ENCODE results near the gene CPNE5. TPM values are rescaled to one million over a fixed set of nuclear protein-coding genes. Genes with fewer than 3 reads are reported as not detected.
"Not testable (repeated sequence)": the region's sequence is repeated elsewhere in the genome, so short reads cannot be mapped to it uniquely, and the experiment has no call there.

The CPNE5 gene
- total RNA-seq, 1 experiment from 2014 or later: 0.63 TPM

GRCh38 chr6:36824253-36824652 lies 15.0 kb downstream of the CPNE5 start:
- in situ Hi-C loops (cut with HindIII; ENCODE audit: low pct_unique_long_range_greater_than_20kb, low sequenced_read_pairs): no loop called here
- DNase-seq (ENCODE audit: low read depth, low spot score): no peak

- in situ Hi-C loops (cut with HindIII; ENCODE audit: low pct_unique_long_range_greater_than_20kb, low sequenced_read_pairs): no loop called here
- no peak for DNase-seq (ENCODE audit: low read depth, low spot score)
Measured at GRCh38 chr6:36823421-36824096, 15.7 kb downstream of the CPNE5 start.

GRCh38 chr6:36822506-36823269 lies 16.6 kb downstream of the CPNE5 start:
- DNase-seq (ENCODE audit: low read depth, low spot score): no peak
- in situ Hi-C loops (cut with HindIII; ENCODE audit: low pct_unique_long_range_greater_than_20kb, low sequenced_read_pairs): no loop called here

GRCh38 chr6:36821581-36822335 lies 17.5 kb downstream of the CPNE5 start:
- DNase-seq (ENCODE audit: low read depth, low spot score): peak; percentile 4
- in situ Hi-C loops (cut with HindIII; ENCODE audit: low pct_unique_long_range_greater_than_20kb, low sequenced_read_pairs): no loop called here

- DNase-seq (ENCODE audit: low read depth, low spot score): peak; percentile 90
- in situ Hi-C loops (cut with HindIII; ENCODE audit: low pct_unique_long_range_greater_than_20kb, low sequenced_read_pairs): no loop called here
Measured at GRCh38 chr6:36820700-36821580, 18.3 kb downstream of the CPNE5 start.

- DNase-seq (ENCODE audit: low read depth, low spot score): no peak
- in situ Hi-C loops (cut with HindIII; ENCODE audit: low pct_unique_long_range_greater_than_20kb, low sequenced_read_pairs): no loop called here
Measured at GRCh38 chr6:36818756-36819155, 20.5 kb downstream of the CPNE5 start.

GRCh38 chr6:36817847-36818246 lies 21.4 kb downstream of the CPNE5 start:
- no peak for DNase-seq (ENCODE audit: low read depth, low spot score)
- in situ Hi-C loops (cut with HindIII; ENCODE audit: low pct_unique_long_range_greater_than_20kb, low sequenced_read_pairs): no loop called here

GRCh38 chr6:36817176-36817817 lies 21.9 kb downstream of the CPNE5 start:
- no peak for DNase-seq (ENCODE audit: low read depth, low spot score)
- in situ Hi-C loops (cut with HindIII; ENCODE audit: low pct_unique_long_range_greater_than_20kb, low sequenced_read_pairs): no loop called here

GRCh38 chr6:36815962-36816735 lies 23.1 kb downstream of the CPNE5 start:
- in situ Hi-C loops (cut with HindIII; ENCODE audit: low pct_unique_long_range_greater_than_20kb, low sequenced_read_pairs): no loop called here

GRCh38 chr6:36814249-36814648 lies 25.0 kb downstream of the CPNE5 start:
- DNase-seq (ENCODE audit: low read depth, low spot score): no peak
- in situ Hi-C loops (cut with HindIII; ENCODE audit: low pct_unique_long_range_greater_than_20kb, low sequenced_read_pairs): no loop called here

More at GRCh38 chr6:36815962-36816735, 23.1 kb downstream of the CPNE5 start:
- peak; percentile 82 for DNase-seq (ENCODE audit: low read depth, low spot score)

- in situ Hi-C loops (cut with HindIII; ENCODE audit: low pct_unique_long_range_greater_than_20kb, low sequenced_read_pairs): no loop called here
- no peak for DNase-seq (ENCODE audit: low read depth, low spot score)
Measured at GRCh38 chr6:36813526-36813925, 25.7 kb downstream of the CPNE5 start.

- DNase-seq (ENCODE audit: low read depth, low spot score); in situ Hi-C loops (cut with HindIII; ENCODE audit: low pct_unique_long_range_greater_than_20kb, low sequenced_read_pairs): not testable (repeated sequence)
Measured at GRCh38 chr6:36813047-36813446, 26.2 kb downstream of the CPNE5 start.

- in situ Hi-C loops (cut with HindIII; ENCODE audit: low pct_unique_long_range_greater_than_20kb, low sequenced_read_pairs): no loop called here
- peak; percentile 56 for DNase-seq (ENCODE audit: low read depth, low spot score)
Measured at GRCh38 chr6:36809941-36810803, 29.1 kb downstream of the CPNE5 start.

- no peak for DNase-seq (ENCODE audit: low read depth, low spot score)
- in situ Hi-C loops (cut with HindIII; ENCODE audit: low pct_unique_long_range_greater_than_20kb, low sequenced_read_pairs): no loop called here
Measured at GRCh38 chr6:36809156-36809555, 30.1 kb downstream of the CPNE5 start.

- DNase-seq (ENCODE audit: low read depth, low spot score): no peak
- in situ Hi-C loops (cut with HindIII; ENCODE audit: low pct_unique_long_range_greater_than_20kb, low sequenced_read_pairs): no loop called here
Measured at GRCh38 chr6:36808634-36809033, 30.6 kb downstream of the CPNE5 start.

- in situ Hi-C loops (cut with HindIII; ENCODE audit: low pct_unique_long_range_greater_than_20kb, low sequenced_read_pairs): no loop called here
Measured at GRCh38 chr6:36807750-36808149, 31.5 kb downstream of the CPNE5 start.

More at GRCh38 chr6:36807750-36808149, 31.5 kb downstream of the CPNE5 start:
- DNase-seq (ENCODE audit: low read depth, low spot score): no peak
